MM.1S (cell line): Measurements from ENCODE around the gene ERC2.

Experiments used
- DNase-seq: peaks from one replicate; pipeline ENCODE4 v3.0.0-alpha.2; 2015
- H2AFZ ChIP-seq: fragments of 300-600 bp; sonication (generic); 2 replicates; pipeline ENCODE4 v1.6.0; 2016; ENCODE audit warnings: antibody characterized with exemption, low read length
- H3F3A ChIP-seq: fragments of 300-600 bp; sonication (generic); 2 replicates; pipeline ENCODE4 v1.6.1; 2016; ENCODE audit warnings: mild to moderate bottlenecking, antibody characterized with exemption, low read length, moderate library complexity, mixed read lengths; ENCODE audit not compliant: insufficient read depth
- H3K27ac ChIP-seq: fragments of 300-600 bp; sonication (generic); 2 replicates; pipeline ENCODE4 v1.5.1; 2016; ENCODE audit warnings: mild to moderate bottlenecking, low read length
- H3K27me3 ChIP-seq: fragments of 300-600 bp; sonication (generic); replicated peaks from 2 replicates; pipeline ENCODE4 v1.6.0; 2016; ENCODE audit warnings: low read length; ENCODE audit not compliant: insufficient read depth
- H3K36me3 ChIP-seq: fragments of 300-600 bp; sonication (generic); replicated peaks from 2 replicates; pipeline ENCODE4 v1.6.1; 2016; ENCODE audit warnings: mild to moderate bottlenecking, low read length, mixed read lengths; ENCODE audit not compliant: insufficient read depth
- H3K4me1 ChIP-seq: fragments of 300-600 bp; sonication (generic); 2 replicates; pipeline ENCODE4 v1.6.1; 2016; ENCODE audit warnings: low read length, mixed read lengths
- H3K4me2 ChIP-seq: fragments of 300-600 bp; sonication (generic); 2 replicates; pipeline ENCODE4 v1.6.0; 2016; ENCODE audit warnings: low read depth, low read length
- H3K4me3 ChIP-seq: fragments of 300-600 bp; sonication (generic); 2 replicates; pipeline ENCODE4 v1.5.1; 2016; ENCODE audit warnings: low read length, mixed read lengths
- H3K79me2 ChIP-seq: fragments of 300-600 bp; sonication (generic); 2 replicates; pipeline ENCODE4 v1.6.1; 2016; ENCODE audit warnings: mixed run types, low read length, mixed read lengths
- H3K9ac ChIP-seq: fragments of 300-600 bp; sonication (generic); 2 replicates; pipeline ENCODE4 v1.6.1; 2016; ENCODE audit warnings: low read length, mixed read lengths
- H3K9me2 ChIP-seq: fragments of 300-600 bp; sonication (generic); replicated peaks from 2 replicates; pipeline ENCODE4 v1.6.1; 2016; ENCODE audit warnings: mild to moderate bottlenecking, low read length, mixed read lengths; ENCODE audit not compliant: insufficient read depth
- H3K9me3 ChIP-seq: fragments of 300-600 bp; sonication (generic); replicated peaks from 2 replicates; pipeline ENCODE4 v1.6.1; 2016; ENCODE audit warnings: mild to moderate bottlenecking, low read length, mixed read lengths; ENCODE audit not compliant: insufficient read depth
- H4K20me1 ChIP-seq: fragments of 300-600 bp; sonication (generic); 2 replicates; pipeline ENCODE4 v1.6.1; 2016; ENCODE audit warnings: mild to moderate bottlenecking, low read length, moderate library complexity, mixed read lengths; ENCODE audit not compliant: insufficient read depth
- EZH2 ChIP-seq: fragments of 300-600 bp; sonication (generic); optimal IDR thresholded peaks from 2 replicates; pipeline ENCODE3; 2017; ENCODE audit warnings: low read depth, mild to moderate bottlenecking, antibody characterized with exemption, low read length, mixed read lengths
- EZH2phosphoT487 ChIP-seq: fragments of 300-600 bp; sonication (generic); IDR thresholded peaks from 2 replicates; pipeline ENCODE4 v1.6.1; 2018; ENCODE audit warnings: antibody characterized with exemption, low read length
- TF ChIP-seq, protein P1 (sequence below): fragments of 300-600 bp; sonication (generic); IDR thresholded peaks from 2 replicates; pipeline ENCODE4 v1.5.1; 2016; ENCODE audit warnings: antibody characterized with exemption, low read length, mixed read lengths

Gene ERC2

DNA sequence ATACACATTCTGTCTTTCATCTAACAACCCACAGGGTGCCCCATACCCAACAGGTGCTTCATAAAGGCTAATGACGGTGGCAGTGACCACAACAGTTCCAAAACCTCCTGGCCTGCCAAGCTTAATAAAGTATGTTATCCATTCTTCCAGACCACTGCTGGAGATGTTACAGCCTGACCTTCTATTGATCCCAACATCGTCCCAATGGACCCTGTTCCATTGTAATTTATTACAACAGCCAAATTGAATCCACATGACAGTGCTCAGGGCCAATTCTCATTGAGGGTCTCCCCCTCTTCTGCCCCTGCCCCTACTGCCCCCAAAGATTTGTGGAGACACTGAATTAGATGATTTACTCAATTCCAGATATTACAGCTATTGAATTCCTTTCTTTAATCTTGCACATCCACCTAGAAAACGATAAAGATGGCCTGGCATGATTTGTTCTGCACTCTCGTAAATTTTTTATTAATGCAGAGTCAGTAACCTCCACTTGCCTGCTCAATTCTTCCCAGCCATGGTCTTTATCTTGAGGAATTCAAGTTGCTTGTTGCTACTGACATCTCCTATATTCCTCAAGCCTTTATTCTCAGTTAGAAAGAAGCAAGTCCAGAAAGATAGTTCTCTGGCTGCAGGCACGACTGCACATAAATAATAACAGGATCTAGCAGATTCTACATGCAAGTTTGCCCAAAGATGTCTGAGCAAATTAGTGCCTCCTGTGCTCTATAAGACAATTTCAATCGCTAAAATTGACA lies 407.6 kb downstream of the ERC2 start:
- Histone ChIP-seq H3K9me2 (no peaks in the 10 kb centered on the region), H4K20me1 (no peaks in the 10 kb centered on the region), H3K36me3 (no peaks in the 10 kb centered on the region), H3F3A (no peaks in the 10 kb centered on the region), H3K27ac (no peak overlapping the region), H3K79me2 (no peaks in the 10 kb centered on the region), H2AFZ (no peak overlapping the region), H3K4me1 (no peaks in the 10 kb centered on the region), H3K9me3 (no peaks in the 10 kb centered on the region), H3K4me3 (no peak overlapping the region), H3K4me2 (no peak overlapping the region), H3K9ac (no peak overlapping the region), H3K27me3 (no peaks in the 10 kb centered on the region)
- TF ChIP-seq, protein P1, sequence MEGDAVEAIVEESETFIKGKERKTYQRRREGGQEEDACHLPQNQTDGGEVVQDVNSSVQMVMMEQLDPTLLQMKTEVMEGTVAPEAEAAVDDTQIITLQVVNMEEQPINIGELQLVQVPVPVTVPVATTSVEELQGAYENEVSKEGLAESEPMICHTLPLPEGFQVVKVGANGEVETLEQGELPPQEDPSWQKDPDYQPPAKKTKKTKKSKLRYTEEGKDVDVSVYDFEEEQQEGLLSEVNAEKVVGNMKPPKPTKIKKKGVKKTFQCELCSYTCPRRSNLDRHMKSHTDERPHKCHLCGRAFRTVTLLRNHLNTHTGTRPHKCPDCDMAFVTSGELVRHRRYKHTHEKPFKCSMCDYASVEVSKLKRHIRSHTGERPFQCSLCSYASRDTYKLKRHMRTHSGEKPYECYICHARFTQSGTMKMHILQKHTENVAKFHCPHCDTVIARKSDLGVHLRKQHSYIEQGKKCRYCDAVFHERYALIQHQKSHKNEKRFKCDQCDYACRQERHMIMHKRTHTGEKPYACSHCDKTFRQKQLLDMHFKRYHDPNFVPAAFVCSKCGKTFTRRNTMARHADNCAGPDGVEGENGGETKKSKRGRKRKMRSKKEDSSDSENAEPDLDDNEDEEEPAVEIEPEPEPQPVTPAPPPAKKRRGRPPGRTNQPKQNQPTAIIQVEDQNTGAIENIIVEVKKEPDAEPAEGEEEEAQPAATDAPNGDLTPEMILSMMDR, result no peak
- TF ChIP-seq EZH2 (no peak), EZH2phosphoT487 (no peak)
- DNase-seq, result no peak

- no peak for TF ChIP-seq EZH2phosphoT487
- TF ChIP-seq, protein P1, result no peak
- TF ChIP-seq EZH2, result no peak
Observed at GRCh38 chr3:56059731-56060130, 408.5 kb downstream of the ERC2 start.

DNA sequence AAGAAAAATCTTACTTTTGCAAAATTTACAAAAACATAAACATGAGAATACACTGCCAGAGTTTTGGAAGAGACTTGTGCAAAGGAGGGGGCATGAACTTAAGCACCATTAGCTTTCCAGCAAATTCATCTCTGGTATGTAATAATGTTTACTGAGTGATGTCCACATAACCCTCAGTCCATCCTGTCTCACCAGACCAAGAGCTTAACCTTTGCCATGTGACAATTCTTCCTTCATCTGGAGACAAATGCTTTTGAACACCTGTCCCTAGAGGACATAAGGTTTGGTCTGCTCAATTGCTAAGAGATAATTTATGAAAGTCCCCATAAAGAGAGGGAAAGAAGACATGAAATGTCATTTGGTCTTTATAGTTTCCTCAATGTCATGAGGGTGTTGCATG lies 412.3 kb downstream of the ERC2 start:
- Histone ChIP-seq H3K27me3 (no peaks in the 10 kb centered on the region), H3K4me1 (no peaks in the 10 kb centered on the region), H3K79me2 (no peaks in the 10 kb centered on the region)

More at GRCh38 chr3:56059731-56060130, 408.5 kb downstream of the ERC2 start:
- H3K9me2 ChIP-seq, result no peaks in the 10 kb centered on the region
- no peak overlapping the region for H2AFZ ChIP-seq
- H3K79me2 ChIP-seq, result no peaks in the 10 kb centered on the region
- H3F3A ChIP-seq, result no peaks in the 10 kb centered on the region
- no peaks in the 10 kb centered on the region for H3K27me3 ChIP-seq
- H3K4me2 ChIP-seq, result no peak overlapping the region
- H3K9ac ChIP-seq, result no peak overlapping the region
- DNase-seq, result no peak
- no peak overlapping the region for H3K27ac ChIP-seq
- H3K4me1 ChIP-seq, result no peaks in the 10 kb centered on the region
- H3K4me3 ChIP-seq, result no peak overlapping the region
- no peaks in the 10 kb centered on the region for H3K36me3 ChIP-seq
- H4K20me1 ChIP-seq, result no peaks in the 10 kb centered on the region
- H3K9me3 ChIP-seq, result no peaks in the 10 kb centered on the region

More for the DNA sequence above, 412.3 kb downstream of the ERC2 start:
- DNase-seq, result no peak
- no peak overlapping the region for H3K27ac ChIP-seq
- no peaks in the 10 kb centered on the region for H4K20me1 ChIP-seq
- no peaks in the 10 kb centered on the region for H3K9me2 ChIP-seq
- TF ChIP-seq, protein P1, result no peak
- no peak for TF ChIP-seq EZH2
- TF ChIP-seq EZH2phosphoT487, result no peak
- no peaks in the 10 kb centered on the region for H3K36me3 ChIP-seq
- no peak overlapping the region for H2AFZ ChIP-seq
- H3K9me3 ChIP-seq, result no peaks in the 10 kb centered on the region
- H3K9ac ChIP-seq, result no peak overlapping the region
- no peaks in the 10 kb centered on the region for H3F3A ChIP-seq
- H3K4me3 ChIP-seq, result no peak overlapping the region
- H3K4me2 ChIP-seq, result no peak overlapping the region
